Duodenal mucosa (tissue), 2 donors: ENCODE data around the gene METRN.

Experiments
- H3K27ac ChIP-seq: one replicate; pipeline ENCODE4 v1.7.0; 2013; ENCODE audit warnings: low read depth, low read length
- H3K27me3 ChIP-seq, 2 donors: one replicate each; pipeline ENCODE4 v1.7.0; 2013; ENCODE audit warnings: low read length in 2 of 2, control low read depth in 1 of 2; ENCODE audit not compliant: insufficient read depth in 2 of 2, control insufficient read depth in 1 of 2
- H3K36me3 ChIP-seq, 2 donors: one replicate each; pipeline ENCODE4 v1.7.0; 2013; ENCODE audit warnings: low read length in 2 of 2, control low read depth in 1 of 2; ENCODE audit not compliant: insufficient read depth in 2 of 2, control insufficient read depth in 1 of 2
- H3K4me1 ChIP-seq, 2 donors: one replicate each; pipeline ENCODE4 v1.7.0; 2013; ENCODE audit warnings: low read length in 2 of 2, control low read depth in 1 of 2; ENCODE audit not compliant: insufficient read depth in 2 of 2, control insufficient read depth in 1 of 2
- H3K4me3 ChIP-seq, 2 donors: one replicate each; pipeline ENCODE4 v1.7.0; 2013; ENCODE audit warnings: low read length in 2 of 2, low read depth in 1 of 2
- H3K9ac ChIP-seq, 2 donors: one replicate each; pipeline ENCODE4 v1.7.0; 2013; ENCODE audit warnings: low read length in 2 of 2, low read depth in 1 of 2
- H3K9me3 ChIP-seq, 2 donors: one replicate each; pipeline ENCODE4 v1.7.0; 2013; ENCODE audit warnings: low read length in 2 of 2, control low read depth in 1 of 2; ENCODE audit not compliant: control insufficient read depth in 1 of 2

Gene METRN

GRCh38 chr16:693766-694165, 21.2 kb upstream of the METRN start:
- H3K4me3 ChIP-seq, result no peak overlapping the region
- H3K27me3 ChIP-seq, result peaks cover 19 to 21% of the 10 kb centered on the region in 2 donors
- H3K36me3 ChIP-seq, result no peaks in the 10 kb centered on the region
- H3K27ac ChIP-seq, result no peak overlapping the region
- H3K9ac ChIP-seq, result no peak overlapping the region
- peaks cover 22 to 30% of the 10 kb centered on the region in 2 donors for H3K4me1 ChIP-seq
- H3K9me3 ChIP-seq, result no peaks in the 10 kb centered on the region

GRCh38 chr16:694187-694862, 20.6 kb upstream of the METRN start:
- Histone ChIP-seq H3K27ac (no peak overlapping the region), H3K9me3 (no peaks in the 10 kb centered on the region), H3K27me3 (peaks cover 23 to 25% of the 10 kb centered on the region in 2 donors), H3K4me3 (peak overlapping the region in 1 of 2 donors; percentile 35), H3K36me3 (no peaks in the 10 kb centered on the region), H3K4me1 (peaks cover 19 to 25% of the 10 kb centered on the region in 2 donors), H3K9ac (no peak overlapping the region)

- H3K27me3 ChIP-seq, result peaks cover 27 to 29% of the 10 kb centered on the region in 2 donors
- no peaks in the 10 kb centered on the region for H3K9me3 ChIP-seq
- H3K9ac ChIP-seq, result no peak overlapping the region
- peak overlapping the region; percentile 35 to 61 for H3K4me3 ChIP-seq
- H3K27ac ChIP-seq, result no peak overlapping the region
- H3K36me3 ChIP-seq, result no peaks in the 10 kb centered on the region
- peaks cover 15 to 19% of the 10 kb centered on the region in 2 donors for H3K4me1 ChIP-seq
Measured at GRCh38 chr16:694863-695354, 20.0 kb upstream of the METRN start.

- Histone ChIP-seq H3K9me3 (no peaks in the 10 kb centered on the region), H3K4me1 (peaks cover 15 to 18% of the 10 kb centered on the region in 2 donors), H3K27me3 (peaks cover 33 to 35% of the 10 kb centered on the region in 2 donors), H3K36me3 (no peaks in the 10 kb centered on the region), H3K4me3 (peak overlapping the region; percentile 57 to 81), H3K9ac (peak overlapping the region in 1 of 2 donors; percentile 63), H3K27ac (peak overlapping the region; percentile 58)
Measured at GRCh38 chr16:695355-696089, 19.4 kb upstream of the METRN start.

GRCh38 chr16:698911-699671, 15.8 kb upstream of the METRN start:
- Histone ChIP-seq H3K9ac (no peak overlapping the region), H3K4me1 (peaks cover 15 to 18% of the 10 kb centered on the region in 2 donors), H3K9me3 (no peaks in the 10 kb centered on the region), H3K27me3 (peaks cover 55 to 56% of the 10 kb centered on the region in 2 donors), H3K36me3 (no peaks in the 10 kb centered on the region), H3K4me3 (no peak overlapping the region), H3K27ac (no peak overlapping the region)

GRCh38 chr16:700684-701584, 14.0 kb upstream of the METRN start:
- Histone ChIP-seq H3K9ac (no peak overlapping the region), H3K27me3 (peaks cover 51 to 58% of the 10 kb centered on the region in 2 donors), H3K4me3 (no peak overlapping the region), H3K9me3 (no peaks in the 10 kb centered on the region), H3K36me3 (no peaks in the 10 kb centered on the region), H3K4me1 (peaks cover 4 to 5% of the 10 kb centered on the region in 2 donors), H3K27ac (no peak overlapping the region)

GRCh38 chr16:702341-702740, 12.6 kb upstream of the METRN start:
- Histone ChIP-seq H3K9ac (no peak overlapping the region), H3K36me3 (no peaks in the 10 kb centered on the region), H3K4me1 (no peaks in the 10 kb centered on the region), H3K4me3 (no peak overlapping the region), H3K27ac (no peak overlapping the region), H3K27me3 (peaks cover 64 to 71% of the 10 kb centered on the region in 2 donors), H3K9me3 (no peaks in the 10 kb centered on the region)

GRCh38 chr16:703406-703805, 11.5 kb upstream of the METRN start:
- no peak overlapping the region for H3K27ac ChIP-seq
- H3K4me1 ChIP-seq, result no peaks in the 10 kb centered on the region
- H3K36me3 ChIP-seq, result no peaks in the 10 kb centered on the region
- H3K9me3 ChIP-seq, result no peaks in the 10 kb centered on the region
- H3K27me3 ChIP-seq, result peaks cover 73 to 81% of the 10 kb centered on the region in 2 donors
- no peak overlapping the region for H3K9ac ChIP-seq
- H3K4me3 ChIP-seq, result no peak overlapping the region

GRCh38 chr16:704047-704446, 10.9 kb upstream of the METRN start:
- Histone ChIP-seq H3K27ac (no peak overlapping the region), H3K4me3 (no peak overlapping the region), H3K27me3 (peaks cover 78 to 85% of the 10 kb centered on the region in 2 donors), H3K4me1 (no peaks in the 10 kb centered on the region), H3K9me3 (no peaks in the 10 kb centered on the region), H3K9ac (no peak overlapping the region), H3K36me3 (no peaks in the 10 kb centered on the region)
